ENCODE measurements around the gene EMSY. TPM values are rescaled to one million over a fixed set of nuclear protein-coding genes. Genes with fewer than 3 reads are reported as not detected.

Gene EMSY
- total RNA-seq, 4 donors from 2014 or later = 32.7 to 58.0 (median 46.4) TPM

DNA sequence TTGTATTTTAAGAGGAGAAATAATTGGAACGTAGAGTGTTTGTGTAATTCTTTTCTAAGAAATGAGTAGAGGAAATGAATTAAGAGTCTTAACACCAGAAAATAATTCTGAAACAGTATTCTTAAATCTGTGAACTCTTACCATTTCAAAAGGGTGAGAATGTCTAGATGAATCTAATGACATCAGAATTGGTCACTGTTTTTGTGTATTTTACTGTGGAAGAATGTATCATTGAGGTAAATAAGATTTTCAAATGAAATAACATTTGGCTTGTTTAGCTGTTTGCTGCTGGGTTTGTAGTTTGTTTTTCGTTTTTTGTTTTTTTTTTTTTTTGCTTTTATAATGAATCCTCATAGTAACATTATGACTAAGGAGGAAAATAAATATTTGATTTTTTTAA is 97.6 kb downstream of the EMSY start:
- DNase-seq = no peak
- H3K4me1 ChIP-seq = no peaks in the 10 kb centered on the region
- TF ChIP-seq POLR2A (IDR thresholded peaks at IDR 0.05) = no peak
- TF ChIP-seq, protein P1, sequence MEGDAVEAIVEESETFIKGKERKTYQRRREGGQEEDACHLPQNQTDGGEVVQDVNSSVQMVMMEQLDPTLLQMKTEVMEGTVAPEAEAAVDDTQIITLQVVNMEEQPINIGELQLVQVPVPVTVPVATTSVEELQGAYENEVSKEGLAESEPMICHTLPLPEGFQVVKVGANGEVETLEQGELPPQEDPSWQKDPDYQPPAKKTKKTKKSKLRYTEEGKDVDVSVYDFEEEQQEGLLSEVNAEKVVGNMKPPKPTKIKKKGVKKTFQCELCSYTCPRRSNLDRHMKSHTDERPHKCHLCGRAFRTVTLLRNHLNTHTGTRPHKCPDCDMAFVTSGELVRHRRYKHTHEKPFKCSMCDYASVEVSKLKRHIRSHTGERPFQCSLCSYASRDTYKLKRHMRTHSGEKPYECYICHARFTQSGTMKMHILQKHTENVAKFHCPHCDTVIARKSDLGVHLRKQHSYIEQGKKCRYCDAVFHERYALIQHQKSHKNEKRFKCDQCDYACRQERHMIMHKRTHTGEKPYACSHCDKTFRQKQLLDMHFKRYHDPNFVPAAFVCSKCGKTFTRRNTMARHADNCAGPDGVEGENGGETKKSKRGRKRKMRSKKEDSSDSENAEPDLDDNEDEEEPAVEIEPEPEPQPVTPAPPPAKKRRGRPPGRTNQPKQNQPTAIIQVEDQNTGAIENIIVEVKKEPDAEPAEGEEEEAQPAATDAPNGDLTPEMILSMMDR (IDR thresholded peaks at IDR 0.05) = no peak
- no peaks in the 10 kb centered on the region for H3K27me3 ChIP-seq
- no peak overlapping the region for H3K4me3 ChIP-seq (replicated peaks in 1 of 3)
- intact Hi-C loops (cut with DNase I) = no loop called here
- H3K36me3 ChIP-seq = peaks cover 11 to 30% of the 10 kb centered on the region in 2 donors
- H3K9me3 ChIP-seq = no peaks in the 10 kb centered on the region
- H3K27ac ChIP-seq = no peak overlapping the region
- WGBS, 2 donors = 64 to 92% methylated on average over 2 of the region's 2 CpGs

DNA sequence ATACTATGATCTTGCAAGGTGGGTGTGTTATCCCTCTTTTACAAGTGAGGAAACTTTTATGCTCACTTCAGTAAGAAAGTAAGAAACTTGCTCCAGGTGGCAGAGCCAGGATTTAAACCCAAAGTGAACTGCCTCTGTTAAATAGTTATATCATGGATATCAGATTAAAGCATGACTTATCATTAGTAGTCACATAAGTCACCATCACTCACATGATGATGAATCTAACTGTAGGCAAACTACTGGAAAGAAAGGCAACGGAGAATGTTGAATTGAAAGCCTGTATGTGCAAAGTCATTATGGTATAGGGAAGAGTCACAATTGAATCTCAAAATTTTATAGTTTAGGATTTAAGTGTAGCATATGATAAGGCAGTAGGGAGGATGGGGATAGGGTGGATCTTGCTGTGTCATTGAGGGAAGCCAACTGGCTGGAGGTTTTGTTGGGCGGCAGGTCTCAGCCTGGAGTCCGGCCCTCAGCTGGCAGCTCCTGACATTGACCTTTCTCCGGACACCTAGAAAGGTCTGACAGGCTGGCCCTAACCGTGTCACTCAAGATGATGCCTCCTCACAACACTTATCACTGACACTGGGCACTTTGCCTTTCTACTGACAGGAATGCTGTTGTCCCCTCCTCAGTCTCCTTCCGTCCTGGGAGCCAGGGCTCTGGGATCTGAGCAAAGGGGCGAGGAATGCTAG is 98.3 kb downstream of the EMSY start:
- intact Hi-C loops (cut with DNase I) = no loop called here
- TF ChIP-seq, protein P1 (IDR thresholded peaks at IDR 0.05) = no peak
- no peak for TF ChIP-seq POLR2A (IDR thresholded peaks at IDR 0.05)
- Histone ChIP-seq H3K27me3 (no peaks in the 10 kb centered on the region), H3K4me3 (replicated peaks in 1 of 3) (no peak overlapping the region), H3K36me3 (peaks cover 11 to 28% of the 10 kb centered on the region in 2 donors), H3K27ac (no peak overlapping the region), H3K4me1 (no peaks in the 10 kb centered on the region), H3K9me3 (no peaks in the 10 kb centered on the region)
- DNase-seq = no peak
- 91 to 94% methylated on average over 7 of the region's 7 CpGs for WGBS, 2 donors

DNA sequence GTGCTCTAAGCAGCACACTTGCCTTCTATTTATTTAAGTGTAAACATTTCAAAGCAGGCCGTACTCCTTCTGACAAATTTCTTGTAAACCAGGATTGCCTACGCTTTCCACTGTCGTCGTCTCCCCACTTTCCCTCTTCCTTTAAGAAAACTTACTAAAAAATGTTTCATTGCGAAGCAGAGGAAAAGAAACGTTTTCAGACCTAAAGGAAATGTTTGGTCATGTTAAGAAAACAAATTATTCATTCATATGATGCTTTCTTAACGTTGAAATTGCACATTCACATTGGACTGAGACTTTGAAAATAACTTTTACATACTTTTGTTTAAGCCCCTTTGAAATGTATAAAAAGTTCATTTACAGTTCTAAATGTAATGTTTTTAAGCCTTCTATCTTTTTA is 106.0 kb downstream of the EMSY start:
- TF ChIP-seq, protein P1 (IDR thresholded peaks at IDR 0.05) = no peak
- no peak for TF ChIP-seq POLR2A (IDR thresholded peaks at IDR 0.05)
- Histone ChIP-seq H3K9me3 (no peaks in the 10 kb centered on the region), H3K27me3 (no peaks in the 10 kb centered on the region), H3K4me3 (replicated peaks in 1 of 3) (no peak overlapping the region), H3K36me3 (peaks cover 0 to 7% of the 10 kb centered on the region in 2 donors), H3K4me1 (no peaks in the 10 kb centered on the region), H3K27ac (no peak overlapping the region)
- whole genome bisulfite sequencing, 2 donors = 77 to 78% methylated on average over 7 of the region's 7 CpGs
- intact Hi-C loops (cut with DNase I) = loop anchor here (10.0 kb wide), 1 partner anchor 134 kb away; no protein-coding TSS in a partner anchor
- DNase-seq = no peak

DNA sequence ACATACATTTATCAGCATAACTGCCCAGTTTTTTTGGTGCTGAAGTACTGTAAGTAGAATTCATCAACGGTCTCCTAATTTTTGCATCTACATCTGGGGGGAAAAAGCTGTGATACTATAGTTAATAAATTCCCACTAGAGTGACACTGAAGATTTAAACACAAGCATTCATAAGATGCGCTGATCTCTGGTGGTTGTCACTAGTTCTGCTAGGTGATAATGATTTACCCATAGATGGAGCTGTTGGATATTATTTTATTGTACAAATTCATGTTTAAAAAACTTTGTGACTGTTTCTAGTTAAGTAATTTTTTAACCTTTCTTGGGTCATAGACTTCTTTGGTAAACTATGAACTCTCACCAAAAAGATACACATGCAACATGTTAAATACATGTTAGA is 106.6 kb downstream of the EMSY start:
- WGBS, 2 donors = 72 to 78% methylated on average over 2 of the region's 2 CpGs
- H3K27me3 ChIP-seq = no peaks in the 10 kb centered on the region
- H3K4me3 ChIP-seq (replicated peaks in 1 of 3) = no peak overlapping the region
- no peaks in the 10 kb centered on the region for H3K4me1 ChIP-seq
- no peak for TF ChIP-seq POLR2A (IDR thresholded peaks at IDR 0.05)
- TF ChIP-seq, protein P1 (IDR thresholded peaks at IDR 0.05) = peak in 3 of 6 experiments; percentile 9 to 24 (median 9)
- H3K36me3 ChIP-seq = peaks cover 0 to under 1% of the 10 kb centered on the region in 2 donors
- intact Hi-C loops (cut with DNase I) = loop anchor here (10.0 kb wide), 1 partner anchor 133 kb away; no protein-coding TSS in a partner anchor
- no peaks in the 10 kb centered on the region for H3K9me3 ChIP-seq
- no peak for DNase-seq
- H3K27ac ChIP-seq = no peak overlapping the region

DNA sequence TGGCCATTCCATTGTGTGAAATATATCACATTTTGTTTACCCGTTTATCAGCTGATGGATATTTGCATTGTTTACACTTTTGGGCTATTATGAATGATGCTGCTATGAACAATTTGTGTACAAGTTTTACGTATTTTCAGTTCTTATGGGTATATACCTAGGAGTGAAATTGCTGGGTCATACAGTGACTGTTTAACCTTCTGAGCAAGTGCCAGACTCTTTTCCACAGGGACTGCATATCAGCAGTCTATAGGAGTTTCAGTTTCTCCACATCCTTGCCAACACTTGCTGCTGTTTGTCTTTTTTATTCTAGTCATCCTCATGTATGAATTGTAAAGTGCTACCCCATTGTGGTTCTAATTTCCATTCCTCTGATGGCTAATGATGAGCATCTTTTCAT is 108.2 kb downstream of the EMSY start:
- intact Hi-C loops (cut with DNase I) = loop anchor here (10.0 kb wide), 1 partner anchor 132 kb away; no protein-coding TSS in a partner anchor
- H3K27me3 ChIP-seq = no peaks in the 10 kb centered on the region
- no peak overlapping the region for H3K27ac ChIP-seq
- H3K36me3 ChIP-seq = no peaks in the 10 kb centered on the region
- 95 to 99% methylated on average over 2 of the region's 2 CpGs for WGBS, 2 donors
- no peak for DNase-seq
- no peaks in the 10 kb centered on the region for H3K4me1 ChIP-seq
- no peaks in the 10 kb centered on the region for H3K9me3 ChIP-seq
- TF ChIP-seq, protein P1 (IDR thresholded peaks at IDR 0.05) = no peak
- TF ChIP-seq POLR2A (IDR thresholded peaks at IDR 0.05) = no peak
- no peak overlapping the region for H3K4me3 ChIP-seq (replicated peaks in 1 of 3)

All from thyroid gland (tissue), 4 donors.